ENCODE measurements around the gene TENM4.

The TENM4 gene

GRCh38 chr11:78753297-78753696 lies 687.5 kb downstream of the TENM4 start:
- TF ChIP-seq TCF12 (IDR thresholded peaks at IDR 0.05; ENCODE audit: low read depth) (no peak), NFIC (IDR thresholded peaks at IDR 0.05) (no peak), MAX (IDR thresholded peaks at IDR 0.05) (no peak), TEAD4 (IDR thresholded peaks at IDR 0.05) (no peak), REST (IDR thresholded peaks at IDR 0.05; ENCODE audit: low read depth) (no peak), EGR1 (IDR thresholded peaks at IDR 0.05) (no peak), USF1 (IDR thresholded peaks at IDR 0.05) (no peak), FOXM1 (IDR thresholded peaks at IDR 0.05; ENCODE audit: borderline replicate concordance, low read depth) (no peak), CEBPB (IDR thresholded peaks at IDR 0.05) (no peak), RAD21 (IDR thresholded peaks at IDR 0.05; ENCODE audit: low read depth) (no peak), ZBTB7A (IDR thresholded peaks at IDR 0.05; ENCODE audit: low read depth) (no peak), TAF1 (IDR thresholded peaks at IDR 0.05; ENCODE audit: low read depth) (no peak), YY1 (IDR thresholded peaks at IDR 0.05; ENCODE audit: low read depth) (no peak), EP300 (IDR thresholded peaks at IDR 0.05; ENCODE audit: borderline replicate concordance) (no peak), CREB1 (IDR thresholded peaks at IDR 0.05; ENCODE audit: low read depth) (no peak)

- TF ChIP-seq NFIC (IDR thresholded peaks at IDR 0.05), result no peak
- TF ChIP-seq FOXM1 (IDR thresholded peaks at IDR 0.05; ENCODE audit: borderline replicate concordance, low read depth), result no peak
- TF ChIP-seq CEBPB (IDR thresholded peaks at IDR 0.05), result no peak
Observed at GRCh38 chr11:78752494-78752893, 688.3 kb downstream of the TENM4 start.

- no peak for TF ChIP-seq MAX (IDR thresholded peaks at IDR 0.05)
- no peak for TF ChIP-seq CEBPB (IDR thresholded peaks at IDR 0.05)
- no peak for TF ChIP-seq TEAD4 (IDR thresholded peaks at IDR 0.05)
- TF ChIP-seq NFIC (IDR thresholded peaks at IDR 0.05), result no peak
- TF ChIP-seq USF1 (IDR thresholded peaks at IDR 0.05), result no peak
- TF ChIP-seq TCF12 (IDR thresholded peaks at IDR 0.05; ENCODE audit: low read depth), result no peak
- no peak for TF ChIP-seq TAF1 (IDR thresholded peaks at IDR 0.05; ENCODE audit: low read depth)
- no peak for TF ChIP-seq ZBTB7A (IDR thresholded peaks at IDR 0.05; ENCODE audit: low read depth)
Observed at GRCh38 chr11:78748918-78749690, 691.7 kb downstream of the TENM4 start.

- TF ChIP-seq REST (IDR thresholded peaks at IDR 0.05; ENCODE audit: low read depth) (no peak), EP300 (IDR thresholded peaks at IDR 0.05; ENCODE audit: borderline replicate concordance) (no peak), EGR1 (IDR thresholded peaks at IDR 0.05) (no peak), NFIC (IDR thresholded peaks at IDR 0.05) (no peak), RAD21 (IDR thresholded peaks at IDR 0.05; ENCODE audit: low read depth) (no peak)
Observed at GRCh38 chr11:78744949-78745348, 695.9 kb downstream of the TENM4 start.

- TF ChIP-seq CEBPB (IDR thresholded peaks at IDR 0.05), result no peak
- TF ChIP-seq TCF12 (IDR thresholded peaks at IDR 0.05; ENCODE audit: low read depth), result no peak
- TF ChIP-seq EP300 (IDR thresholded peaks at IDR 0.05; ENCODE audit: borderline replicate concordance), result no peak
- TF ChIP-seq CREB1 (IDR thresholded peaks at IDR 0.05; ENCODE audit: low read depth), result no peak
- no peak for TF ChIP-seq MAX (IDR thresholded peaks at IDR 0.05)
- no peak for TF ChIP-seq FOXM1 (IDR thresholded peaks at IDR 0.05; ENCODE audit: borderline replicate concordance, low read depth)
- TF ChIP-seq YY1 (IDR thresholded peaks at IDR 0.05; ENCODE audit: low read depth), result no peak
- TF ChIP-seq TEAD4 (IDR thresholded peaks at IDR 0.05), result no peak
- no peak for TF ChIP-seq TAF1 (IDR thresholded peaks at IDR 0.05; ENCODE audit: low read depth)
- no peak for TF ChIP-seq REST (IDR thresholded peaks at IDR 0.05; ENCODE audit: low read depth)
- no peak for TF ChIP-seq RAD21 (IDR thresholded peaks at IDR 0.05; ENCODE audit: low read depth)
- TF ChIP-seq USF1 (IDR thresholded peaks at IDR 0.05), result no peak
- TF ChIP-seq EGR1 (IDR thresholded peaks at IDR 0.05), result no peak
Observed at GRCh38 chr11:78744202-78744601, 696.6 kb downstream of the TENM4 start.

Data from Ishikawa (cell line).